Measurements from ENCODE around the gene EEIG1. TPM values are rescaled to one million over a fixed set of nuclear protein-coding genes. Genes with fewer than 3 reads are reported as not detected.

EEIG1 gene
- total and polyA plus RNA-seq, 9 of the 15 experiments (the other 6 are each of a cell fraction or from before 2014, with no cell fraction given): 0.17 to 16.7 (median 3.6) TPM

DNA sequence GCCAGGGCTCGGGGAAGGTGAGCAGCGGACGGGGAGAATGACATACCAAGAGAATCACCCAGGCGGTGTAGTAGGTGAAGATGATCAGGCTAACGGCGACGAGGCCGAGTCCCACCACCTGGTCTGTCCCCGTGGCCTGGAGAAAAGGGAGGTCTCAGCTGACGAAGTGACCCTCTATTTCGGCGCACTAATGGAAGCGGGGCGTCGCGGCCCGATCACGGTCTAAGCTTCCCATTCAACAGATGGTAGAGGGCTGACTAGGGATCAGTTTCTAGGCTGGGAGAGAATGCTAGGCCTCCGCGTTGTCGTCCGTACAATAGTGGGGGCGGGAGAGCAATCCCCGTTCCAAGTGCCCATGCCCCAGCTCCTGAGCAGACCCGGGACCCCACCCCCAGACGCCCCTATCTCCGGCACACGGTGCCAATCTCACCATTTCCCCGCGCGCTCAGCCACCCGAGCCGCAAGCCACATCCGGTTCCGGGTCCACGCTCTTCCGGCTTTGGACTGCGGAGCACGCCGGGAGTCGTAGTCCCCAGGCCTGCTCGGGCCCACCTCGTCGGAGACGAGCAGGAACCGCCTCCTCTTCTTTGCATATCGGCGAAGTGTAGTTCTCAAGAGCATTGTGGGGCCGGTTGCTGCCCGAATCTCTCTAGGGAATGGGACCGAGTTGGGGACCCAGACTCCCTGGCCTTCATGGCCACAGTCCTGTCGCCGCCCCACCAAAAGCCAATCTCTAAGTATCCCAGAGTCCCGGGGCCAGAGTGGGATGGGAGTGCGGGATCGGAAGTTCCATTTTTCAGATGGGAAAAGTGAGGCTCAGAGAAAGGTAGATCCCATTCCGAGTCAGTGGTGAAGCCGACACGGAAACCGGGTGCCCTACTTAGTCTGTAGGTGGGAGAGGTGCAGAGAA is 43.1 kb downstream of the EEIG1 start, which contains the start of gene DPM2 (continued):
- TF ChIP-seq, protein P1, sequence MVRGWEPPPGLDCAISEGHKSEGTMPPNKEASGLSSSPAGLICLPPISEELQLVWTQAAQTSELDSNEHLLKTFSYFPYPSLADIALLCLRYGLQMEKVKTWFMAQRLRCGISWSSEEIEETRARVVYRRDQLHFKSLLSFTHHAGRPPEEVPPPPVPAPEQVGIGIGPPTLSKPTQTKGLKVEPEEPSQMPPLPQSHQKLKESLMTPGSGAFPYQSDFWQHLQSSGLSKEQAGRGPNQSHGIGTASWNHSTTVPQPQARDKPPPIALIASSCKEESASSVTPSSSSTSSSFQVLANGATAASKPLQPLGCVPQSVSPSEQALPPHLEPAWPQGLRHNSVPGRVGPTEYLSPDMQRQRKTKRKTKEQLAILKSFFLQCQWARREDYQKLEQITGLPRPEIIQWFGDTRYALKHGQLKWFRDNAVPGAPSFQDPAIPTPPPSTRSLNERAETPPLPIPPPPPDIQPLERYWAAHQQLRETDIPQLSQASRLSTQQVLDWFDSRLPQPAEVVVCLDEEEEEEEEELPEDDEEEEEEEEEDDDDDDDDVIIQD (CRISPR knock-in tag; IDR thresholded peaks at IDR 0.05): no peak
- TF ChIP-seq, protein P2, sequence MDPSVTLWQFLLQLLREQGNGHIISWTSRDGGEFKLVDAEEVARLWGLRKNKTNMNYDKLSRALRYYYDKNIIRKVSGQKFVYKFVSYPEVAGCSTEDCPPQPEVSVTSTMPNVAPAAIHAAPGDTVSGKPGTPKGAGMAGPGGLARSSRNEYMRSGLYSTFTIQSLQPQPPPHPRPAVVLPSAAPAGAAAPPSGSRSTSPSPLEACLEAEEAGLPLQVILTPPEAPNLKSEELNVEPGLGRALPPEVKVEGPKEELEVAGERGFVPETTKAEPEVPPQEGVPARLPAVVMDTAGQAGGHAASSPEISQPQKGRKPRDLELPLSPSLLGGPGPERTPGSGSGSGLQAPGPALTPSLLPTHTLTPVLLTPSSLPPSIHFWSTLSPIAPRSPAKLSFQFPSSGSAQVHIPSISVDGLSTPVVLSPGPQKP (CRISPR knock-in tag; IDR thresholded peaks at IDR 0.05): no peak
- no peak for TF ChIP-seq ZNF354B (CRISPR knock-in tag; IDR thresholded peaks at IDR 0.05)
- peak; percentile 98 for TF ChIP-seq GABPA (tag; conservative IDR thresholded peaks at IDR 0.05; ENCODE audit: low read depth)
- TF ChIP-seq, protein P3, sequence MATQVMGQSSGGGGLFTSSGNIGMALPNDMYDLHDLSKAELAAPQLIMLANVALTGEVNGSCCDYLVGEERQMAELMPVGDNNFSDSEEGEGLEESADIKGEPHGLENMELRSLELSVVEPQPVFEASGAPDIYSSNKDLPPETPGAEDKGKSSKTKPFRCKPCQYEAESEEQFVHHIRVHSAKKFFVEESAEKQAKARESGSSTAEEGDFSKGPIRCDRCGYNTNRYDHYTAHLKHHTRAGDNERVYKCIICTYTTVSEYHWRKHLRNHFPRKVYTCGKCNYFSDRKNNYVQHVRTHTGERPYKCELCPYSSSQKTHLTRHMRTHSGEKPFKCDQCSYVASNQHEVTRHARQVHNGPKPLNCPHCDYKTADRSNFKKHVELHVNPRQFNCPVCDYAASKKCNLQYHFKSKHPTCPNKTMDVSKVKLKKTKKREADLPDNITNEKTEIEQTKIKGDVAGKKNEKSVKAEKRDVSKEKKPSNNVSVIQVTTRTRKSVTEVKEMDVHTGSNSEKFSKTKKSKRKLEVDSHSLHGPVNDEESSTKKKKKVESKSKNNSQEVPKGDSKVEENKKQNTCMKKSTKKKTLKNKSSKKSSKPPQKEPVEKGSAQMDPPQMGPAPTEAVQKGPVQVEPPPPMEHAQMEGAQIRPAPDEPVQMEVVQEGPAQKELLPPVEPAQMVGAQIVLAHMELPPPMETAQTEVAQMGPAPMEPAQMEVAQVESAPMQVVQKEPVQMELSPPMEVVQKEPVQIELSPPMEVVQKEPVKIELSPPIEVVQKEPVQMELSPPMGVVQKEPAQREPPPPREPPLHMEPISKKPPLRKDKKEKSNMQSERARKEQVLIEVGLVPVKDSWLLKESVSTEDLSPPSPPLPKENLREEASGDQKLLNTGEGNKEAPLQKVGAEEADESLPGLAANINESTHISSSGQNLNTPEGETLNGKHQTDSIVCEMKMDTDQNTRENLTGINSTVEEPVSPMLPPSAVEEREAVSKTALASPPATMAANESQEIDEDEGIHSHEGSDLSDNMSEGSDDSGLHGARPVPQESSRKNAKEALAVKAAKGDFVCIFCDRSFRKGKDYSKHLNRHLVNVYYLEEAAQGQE (IDR thresholded peaks at IDR 0.05; ENCODE audit: borderline replicate concordance): no peak
- TF ChIP-seq, protein P3 (CRISPR knock-in tag; IDR thresholded peaks at IDR 0.05; ENCODE audit: low read depth): no peak; the same call in 1 of the 2 replicates
- TF ChIP-seq ZNF282 (CRISPR knock-in tag; IDR thresholded peaks at IDR 0.05): no peak
- TF ChIP-seq ZNF263 (CRISPR knock-in tag; IDR thresholded peaks at IDR 0.05; ENCODE audit: borderline replicate concordance): no peak
- TF ChIP-seq RB1 (IDR thresholded peaks at IDR 0.05; ENCODE audit: low read depth): no peak
- TF ChIP-seq SAP30 (IDR thresholded peaks at IDR 0.05; ENCODE audit: borderline replicate concordance, insufficient read depth, low read depth, low read length, poor library complexity, severe bottlenecking): no peak
- peak; percentile 91; the same call in 1 of the 2 replicates for TF ChIP-seq PREB (CRISPR knock-in tag; IDR thresholded peaks at IDR 0.05)
- no peak for TF ChIP-seq HMG20A (CRISPR knock-in tag; conservative IDR thresholded peaks at IDR 0.05)
- no peak for TF ChIP-seq MED1 (CRISPR knock-in tag; IDR thresholded peaks at IDR 0.05; ENCODE audit: borderline replicate concordance)
- no peak for TF ChIP-seq C11orf30 (IDR thresholded peaks at IDR 0.05; ENCODE audit: low read depth)
- TF ChIP-seq NELFE (IDR thresholded peaks at IDR 0.05; ENCODE audit: insufficient read depth, insufficient read length): no peak

Measured in K562 (cell line).